HG02571 (cell line): Measurements from ENCODE around the gene KRTAP10-10.
"Not testable (repeated sequence)": the region's sequence is repeated elsewhere in the genome, so short reads cannot be mapped to it uniquely, and the experiment has no call there.

ENCODE experiments used
- ATAC-seq: cut with Tn5 transposase; IDR thresholded peaks from one replicate; pipeline ENCODE4 v1.9.1; 2021; ENCODE audit warnings: mild to moderate bottlenecking, moderate library complexity; ENCODE audit not compliant: unreplicated experiment

KRTAP10-10 gene

GRCh38 chr21:44625756-44626155 is 11.4 kb upstream of the KRTAP10-10 start:
- no peak for ATAC-seq

DNA sequence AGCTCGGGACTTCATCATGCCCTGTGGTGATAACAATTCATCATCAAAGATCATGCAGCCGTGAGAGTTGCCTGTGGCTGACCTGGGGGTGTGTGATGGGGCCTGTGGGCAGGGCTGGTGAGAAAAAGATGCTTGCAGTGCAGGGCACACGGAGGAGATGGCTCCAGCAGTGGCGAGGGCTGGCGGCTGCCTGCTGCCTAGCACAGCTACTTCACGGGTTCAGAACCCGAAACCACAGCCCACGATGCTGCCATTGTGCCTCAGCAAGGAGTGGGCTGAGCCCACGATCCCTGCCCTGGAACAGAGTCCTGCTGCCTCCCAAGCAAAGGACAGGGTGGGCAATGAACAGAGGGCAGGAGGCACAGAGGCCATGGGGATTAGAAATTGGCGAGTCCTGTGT is 10.9 kb upstream of the KRTAP10-10 start:
- no peak for ATAC-seq

GRCh38 chr21:44626673-44627143 is 10.4 kb upstream of the KRTAP10-10 start, which contains the start of gene KRTAP10-9:
KRTAP10-9 (plus strand) TSS chr21:44627093; CDS start chr21:44627172, 79 bp downstream.
- no peak for ATAC-seq

GRCh38 chr21:44627181-44627822 is 9.9 kb upstream of the KRTAP10-10 start:
- ATAC-seq = not testable (repeated sequence)

DNA sequence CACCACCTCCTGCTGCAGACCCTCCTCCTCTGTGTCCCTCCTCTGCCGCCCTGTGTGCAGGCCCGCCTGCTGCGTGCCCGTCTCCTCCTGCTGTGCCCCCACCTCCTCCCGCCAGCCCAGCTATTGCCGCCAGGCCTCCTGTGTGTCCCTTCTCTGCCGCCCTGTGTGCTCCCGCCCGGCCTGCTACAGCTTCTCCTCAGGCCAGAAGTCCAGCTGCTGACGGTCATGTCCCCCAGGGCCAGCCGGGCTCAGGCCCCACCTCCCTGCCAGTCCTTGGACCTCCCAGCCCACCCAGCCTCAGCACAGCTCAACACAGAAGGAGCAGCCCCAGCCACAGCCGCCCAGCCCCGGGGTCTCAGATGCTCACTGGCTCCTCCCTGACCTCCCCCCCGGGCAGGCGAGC is 9.3 kb upstream of the KRTAP10-10 start:
- not testable (repeated sequence) for ATAC-seq

DNA sequence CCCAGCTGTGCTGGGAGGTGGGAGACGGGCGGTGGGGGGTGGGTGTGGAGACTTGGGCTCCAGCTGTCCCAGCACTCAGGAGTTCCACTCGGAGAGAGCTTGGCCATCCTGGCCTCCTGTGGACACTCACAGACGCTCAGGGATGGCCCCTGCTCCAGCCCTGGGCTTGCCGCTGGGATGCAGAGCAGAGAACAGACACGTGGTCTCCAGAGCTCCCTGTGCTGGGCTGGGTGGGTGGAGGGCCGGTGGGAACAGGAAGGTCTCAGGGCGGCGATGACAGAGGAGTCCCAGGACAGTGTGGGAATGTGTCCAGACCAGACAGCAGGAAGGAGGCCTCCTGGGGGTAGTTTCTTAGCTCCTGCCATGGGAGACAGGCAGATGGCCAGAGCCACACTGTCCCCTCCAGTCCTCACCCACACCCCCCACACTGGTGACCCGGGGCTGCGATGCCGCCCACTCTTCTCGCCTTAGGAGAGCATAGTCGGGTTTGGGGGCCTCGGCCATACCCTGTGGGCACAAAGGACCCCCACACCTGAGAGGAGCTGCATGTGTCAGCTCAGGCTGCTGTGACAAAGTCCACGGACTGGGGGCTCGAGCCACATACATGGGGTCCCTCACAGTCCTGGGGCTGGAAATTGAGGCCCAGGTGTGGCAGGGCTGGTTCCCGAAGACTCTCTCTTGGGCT is 8.3 kb upstream of the KRTAP10-10 start:
- no peak for ATAC-seq

GRCh38 chr21:44630440-44630839 is 6.7 kb upstream of the KRTAP10-10 start:
- ATAC-seq = no peak

DNA sequence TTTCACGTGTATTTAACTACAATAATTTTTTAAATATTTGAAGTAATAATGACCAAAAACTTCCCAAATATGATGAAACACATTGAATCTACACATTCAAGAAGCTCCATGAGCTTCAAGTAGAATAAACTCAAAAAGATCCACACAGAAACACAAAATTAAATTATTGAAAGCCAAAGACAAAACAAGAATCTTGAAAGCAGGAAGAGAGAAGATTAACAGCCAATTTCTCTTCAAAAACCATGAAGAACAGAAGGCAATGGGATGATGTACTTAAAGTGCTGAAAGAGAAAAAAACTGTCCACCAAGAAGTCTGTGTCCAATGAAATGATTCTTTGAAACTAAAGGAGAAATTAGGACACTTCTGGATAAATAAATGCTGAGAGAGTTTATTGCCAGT is 5.1 kb upstream of the KRTAP10-10 start:
- no peak for ATAC-seq

DNA sequence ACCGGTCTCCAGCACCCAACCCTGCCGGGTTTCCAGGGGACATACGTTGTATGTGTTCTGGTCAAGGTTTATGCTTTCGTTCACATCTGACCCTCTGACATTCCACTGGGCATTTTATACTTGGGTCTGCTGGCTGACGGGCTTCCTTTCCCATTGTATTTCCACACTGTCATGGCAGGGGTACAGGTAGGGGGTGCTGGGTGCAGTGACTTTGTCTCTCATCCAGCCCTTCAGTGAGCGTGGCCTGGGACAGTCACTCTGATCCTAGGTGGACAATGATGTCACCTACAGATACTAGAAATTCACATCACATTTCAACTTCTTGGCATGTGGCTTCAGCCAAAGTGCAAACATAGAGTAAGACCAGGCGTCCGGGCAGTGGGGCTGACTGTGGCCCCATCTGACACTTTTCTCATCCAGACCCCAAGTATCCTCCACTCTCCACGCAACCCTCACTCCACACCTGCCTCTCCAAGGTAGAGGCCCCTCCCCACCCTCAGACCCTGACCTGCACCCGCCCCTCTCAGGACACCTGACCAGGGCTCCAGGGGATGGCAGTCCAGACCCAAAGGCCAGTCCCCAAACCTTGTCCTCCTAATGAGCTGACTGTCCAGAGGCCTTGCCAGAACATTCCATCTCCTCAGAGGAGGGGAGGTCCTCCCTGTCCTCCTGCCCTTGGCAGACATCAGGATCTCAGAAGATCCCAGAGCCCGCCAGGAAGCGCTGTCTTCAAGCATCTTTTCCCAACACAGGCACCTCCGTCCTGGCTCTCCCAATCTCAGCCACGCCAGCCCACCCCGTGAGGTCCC is 743 bp upstream of the KRTAP10-10 start:
- no peak for ATAC-seq

DNA sequence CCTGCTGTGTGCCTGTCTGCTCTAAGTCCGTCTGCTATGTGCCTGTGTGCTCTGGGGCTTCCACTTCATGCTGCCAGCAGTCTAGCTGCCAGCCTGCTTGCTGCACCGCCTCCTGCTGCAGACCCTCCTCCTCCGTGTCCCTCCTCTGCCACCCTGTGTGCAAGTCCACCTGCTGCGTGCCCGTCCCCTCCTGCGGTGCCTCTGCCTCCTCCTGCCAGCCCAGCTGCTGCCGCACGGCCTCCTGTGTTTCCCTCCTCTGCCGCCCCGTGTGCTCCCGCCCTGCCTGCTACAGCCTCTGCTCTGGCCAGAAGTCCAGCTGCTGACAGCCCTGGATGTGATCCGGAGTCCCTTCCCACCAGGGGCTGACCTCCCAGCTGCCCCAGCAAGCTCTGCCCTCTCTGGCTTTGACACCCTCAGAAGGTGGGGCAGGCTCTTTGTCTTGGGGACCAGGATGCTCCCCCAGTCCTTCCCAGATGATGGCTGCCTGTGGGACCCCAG is 744 bp downstream of the KRTAP10-10 start:
- not testable (repeated sequence) for ATAC-seq

GRCh38 chr21:44638506-44639330 is 1.6 kb downstream of the KRTAP10-10 start:
- ATAC-seq = not testable (repeated sequence)

DNA sequence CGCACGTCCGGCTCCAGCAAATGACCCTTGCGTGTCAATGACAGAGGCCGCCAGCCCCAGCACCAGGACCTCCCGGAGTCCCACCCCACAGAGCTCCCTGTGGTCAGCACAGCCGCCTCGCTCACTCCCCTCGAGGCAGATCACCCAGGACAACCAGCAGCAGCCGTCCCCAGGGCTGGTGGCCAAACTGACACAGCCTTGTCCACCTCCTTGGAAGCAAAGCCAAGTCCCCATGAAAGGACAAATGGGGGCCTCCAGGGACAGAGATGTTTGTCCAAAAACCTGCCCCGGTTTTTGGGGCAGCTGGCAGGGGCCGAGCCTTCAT is 2.1 kb downstream of the KRTAP10-10 start:
- ATAC-seq = no peak

GRCh38 chr21:44640761-44641160 is 3.6 kb downstream of the KRTAP10-10 start:
- ATAC-seq = no peak

GRCh38 chr21:44643741-44644310 is 6.7 kb downstream of the KRTAP10-10 start:
- no peak for ATAC-seq

- no peak for ATAC-seq
These were observed 7.7 kb downstream of the KRTAP10-10 start for GRCh38 chr21:44644878-44645277.

GRCh38 chr21:44646366-44647221 is 9.4 kb downstream of the KRTAP10-10 start, which contains the start of gene KRTAP10-11:
KRTAP10-11 (plus strand) TSS chr21:44646414; CDS start chr21:44646459, 45 bp downstream.
- not testable (repeated sequence) for ATAC-seq

DNA sequence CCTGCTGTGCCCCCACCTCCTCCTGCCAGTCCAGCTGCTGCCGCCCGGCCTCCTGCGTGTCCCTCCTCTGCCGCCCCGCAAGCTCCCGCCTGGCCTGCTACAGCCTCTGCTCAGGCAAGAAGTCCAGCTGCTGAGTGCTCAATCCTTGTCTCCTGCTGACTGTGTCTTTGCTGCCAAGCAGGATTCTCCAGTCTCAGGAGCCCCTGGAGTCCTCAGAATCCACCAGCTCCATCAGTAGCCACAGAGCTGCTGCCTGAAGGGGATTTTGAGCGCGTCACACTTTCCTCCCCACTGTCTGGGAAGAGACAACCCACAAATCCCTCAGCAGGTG is 10.0 kb downstream of the KRTAP10-10 start:
- ATAC-seq = no peak

DNA sequence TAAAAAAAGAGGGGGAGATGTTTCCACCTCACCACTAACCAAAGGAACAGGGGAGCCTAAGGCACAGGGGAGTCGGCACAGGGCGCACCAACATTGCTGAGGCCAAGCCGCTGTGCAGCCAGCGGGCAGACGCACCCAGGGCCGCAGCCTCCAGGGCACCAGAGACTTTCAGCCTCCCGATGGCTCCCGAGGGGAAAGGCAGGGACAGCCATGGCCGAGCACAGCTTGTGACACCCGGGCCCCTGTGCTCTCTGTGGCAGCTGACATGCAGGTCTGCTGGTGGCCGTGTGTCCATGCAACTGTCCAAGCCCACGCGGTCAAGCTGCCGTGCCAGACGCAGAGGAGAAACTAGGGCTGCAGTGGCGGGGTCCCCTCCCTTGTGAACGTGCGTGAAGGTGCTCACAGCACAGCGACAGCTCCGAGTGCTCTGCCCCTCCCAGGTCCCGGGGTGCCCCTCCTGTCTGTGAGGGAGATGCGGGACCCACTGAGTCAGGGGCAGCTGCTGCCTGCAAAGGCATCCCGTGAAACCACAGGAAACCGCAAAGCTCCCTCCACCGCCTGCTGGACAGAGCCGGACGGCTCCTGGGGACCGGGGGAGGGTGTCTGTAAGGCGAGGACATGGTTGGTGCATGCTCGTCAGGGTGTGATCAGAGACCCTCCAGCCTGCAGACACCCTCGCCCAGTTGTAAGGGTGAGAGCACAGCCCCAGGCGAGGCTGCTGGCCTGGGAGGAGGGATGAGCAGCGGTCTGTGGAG is 11.6 kb downstream of the KRTAP10-10 start:
- ATAC-seq = no peak
